GM15510 (cell line): ENCODE measurements around the gene ABCB6.

ENCODE experiments used
- POLR2A ChIP-seq: IDR thresholded peaks from 3 replicates; pipeline ENCODE4 v1.6.1; 2011; ENCODE audit warnings: borderline replicate concordance; ENCODE audit not compliant: insufficient read length; ENCODE audit errors: extremely low read depth

Gene ABCB6

GRCh38 chr2:219218732-219219701 is at the start of gene ABCB6:
ABCB6 (minus strand) TSS chr2:219218958; CDS start chr2:219218673, 285 bp downstream.
- peak; percentile 89 for TF ChIP-seq POLR2A

- TF ChIP-seq POLR2A: no peak
Observed at GRCh38 chr2:219268294-219268693, 49.5 kb upstream of the ABCB6 start.

- TF ChIP-seq POLR2A: no peak
Observed at GRCh38 chr2:219266886-219267285, 48.1 kb upstream of the ABCB6 start.

DNA sequence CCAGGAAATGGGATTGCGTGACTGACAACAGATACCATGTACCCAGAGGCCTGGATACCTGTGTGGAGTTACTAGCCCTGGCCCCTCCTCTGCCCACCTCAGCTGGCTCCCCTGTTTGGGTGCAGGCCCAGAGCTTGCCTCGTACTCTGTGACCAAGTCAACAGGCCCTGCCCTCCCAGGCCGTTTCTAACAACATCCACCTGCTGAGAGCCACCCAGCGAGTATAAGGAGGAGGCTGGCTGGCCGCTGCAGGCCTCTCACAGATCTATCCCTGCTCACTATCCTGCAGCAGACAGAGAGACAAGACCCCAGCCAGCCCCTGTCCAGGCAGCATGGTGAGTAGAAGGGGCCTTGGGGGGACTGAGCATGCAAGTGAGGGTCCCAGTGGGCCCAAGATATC is 47.5 kb upstream of the ABCB6 start:
- no peak for TF ChIP-seq POLR2A

- TF ChIP-seq POLR2A: no peak
Observed at GRCh38 chr2:219261024-219261855, 42.5 kb upstream of the ABCB6 start.

- TF ChIP-seq POLR2A: no peak
Observed at GRCh38 chr2:219254590-219255201, 35.9 kb upstream of the ABCB6 start.

DNA sequence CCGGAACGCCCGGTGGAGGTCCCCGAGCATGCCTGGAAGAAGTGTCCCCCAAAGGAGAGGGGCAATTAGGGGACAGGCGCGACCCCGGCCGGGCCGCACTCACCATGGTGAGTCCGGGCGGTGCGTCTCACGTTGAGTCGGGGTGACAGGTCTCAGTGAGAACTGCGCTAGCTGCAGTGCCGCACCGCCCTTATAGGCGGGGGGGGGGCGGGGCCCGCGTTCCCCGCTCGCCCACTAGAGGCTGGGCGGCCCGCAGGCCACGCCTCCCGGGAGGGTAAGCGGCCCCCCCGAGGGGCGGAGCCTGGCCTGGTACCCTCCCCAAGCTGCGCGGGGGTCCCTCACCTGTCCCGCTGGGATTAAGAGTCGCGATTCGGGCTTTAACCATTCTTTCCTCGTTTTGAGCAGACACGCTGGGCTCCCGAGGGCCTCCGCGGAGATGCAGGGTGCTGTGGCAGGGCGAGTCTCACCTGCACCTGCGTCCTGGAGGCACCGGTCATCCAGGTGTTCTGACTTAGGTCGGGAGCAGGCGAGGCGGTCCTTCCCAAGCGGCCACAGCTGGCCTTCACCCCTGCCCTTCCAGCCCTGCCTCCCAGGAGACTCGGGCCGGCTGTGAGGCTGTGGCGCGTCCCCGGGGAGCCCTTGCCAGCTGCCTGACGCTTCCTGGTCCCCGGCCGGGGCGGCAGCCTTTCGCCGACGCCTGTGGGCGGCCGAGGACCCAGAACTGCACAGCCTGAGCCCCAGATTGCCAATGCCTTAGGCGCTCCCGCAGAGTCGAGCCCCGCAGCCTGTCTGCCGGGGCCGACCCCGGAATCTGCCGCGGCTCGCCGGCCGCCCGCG is 35.2 kb upstream of the ABCB6 start, which contains the start of gene TUBA4A:
TUBA4A (minus strand) TSS at position 166 of the 837 bp plus-strand sequence; CDS start at position 106, 60 bp downstream.
- peak; percentile 99 for TF ChIP-seq POLR2A

DNA sequence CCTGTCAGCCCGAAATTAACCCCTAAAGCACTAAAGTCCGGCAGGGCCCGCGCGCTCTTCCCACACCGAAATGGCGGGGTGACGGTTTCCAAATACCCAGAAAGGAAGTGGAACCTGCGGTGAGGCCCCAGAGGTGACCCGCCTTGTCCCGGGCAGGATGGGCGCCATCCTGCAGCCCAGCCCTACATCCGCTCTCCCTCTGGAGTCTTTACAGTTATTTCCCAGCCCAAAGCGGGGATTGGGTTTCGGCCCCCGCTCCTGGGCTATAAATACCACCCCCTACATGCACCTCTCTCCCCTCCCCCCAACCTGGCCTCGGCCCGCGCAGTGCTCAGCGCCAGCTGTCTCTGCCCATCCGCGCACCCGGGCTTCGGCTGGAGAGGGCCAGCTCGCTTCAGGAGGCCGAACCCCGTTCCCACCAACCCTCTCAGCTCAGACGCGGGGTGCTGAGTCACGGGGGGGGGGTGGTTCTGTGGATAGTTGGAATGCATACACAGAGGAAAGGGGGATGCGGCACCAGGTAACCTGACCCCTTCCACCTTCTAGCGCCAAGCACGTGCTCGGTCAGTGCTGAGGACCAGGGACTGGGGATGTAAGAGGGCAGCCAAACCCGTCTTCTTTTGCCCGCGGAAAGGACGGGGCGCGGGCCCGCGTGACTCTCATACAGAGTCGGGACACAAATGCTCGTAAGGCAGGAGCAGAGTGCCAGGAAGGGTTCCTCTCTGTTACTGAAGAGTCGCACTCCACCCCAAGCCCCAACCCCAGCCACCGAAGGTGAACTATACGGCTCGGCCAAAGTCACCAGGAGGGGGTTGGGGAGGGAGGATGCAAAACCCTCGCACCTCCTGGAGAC is 34.4 kb upstream of the ABCB6 start, which contains the start of gene TUBA4B:
TUBA4B (plus strand) TSS at position 344 of the 853 bp plus-strand sequence; CDS start at position 509, 165 bp downstream.
- peak; percentile 25 for TF ChIP-seq POLR2A

DNA sequence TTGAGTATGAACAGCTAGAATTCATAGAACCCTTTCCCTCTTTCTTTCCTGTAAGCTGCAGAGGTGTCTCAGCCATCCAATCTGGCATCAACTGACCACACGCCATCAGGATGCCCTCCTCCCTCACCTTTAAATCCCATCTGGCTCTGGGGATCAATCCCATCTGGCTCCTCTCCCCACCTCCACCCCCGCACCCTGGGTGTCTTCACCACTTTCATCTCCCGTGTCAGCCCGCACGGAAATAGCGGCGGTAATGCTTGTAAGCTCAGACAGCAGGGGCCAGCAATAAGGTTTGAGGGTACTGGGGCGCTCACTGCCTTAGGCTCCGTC is 33.8 kb upstream of the ABCB6 start:
- TF ChIP-seq POLR2A: no peak

DNA sequence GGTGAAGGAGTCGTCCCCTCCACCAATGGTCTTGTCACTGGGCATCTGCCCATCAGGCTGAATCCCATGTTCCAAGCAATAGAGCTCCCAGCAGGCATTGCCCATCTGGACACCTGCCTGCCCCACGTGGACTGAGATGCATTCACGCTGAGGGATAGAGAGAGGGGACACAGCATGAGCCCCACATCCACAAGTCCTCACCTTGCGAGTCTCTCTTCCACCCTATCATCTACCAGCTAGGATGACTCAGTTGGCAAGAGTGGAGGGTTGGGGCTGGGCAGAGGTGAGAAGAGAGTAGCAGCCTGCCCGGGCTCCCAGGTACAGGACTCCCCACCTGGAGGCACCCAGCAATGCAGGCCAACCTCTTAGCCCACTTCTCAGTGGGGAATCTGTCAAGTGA is 33.3 kb upstream of the ABCB6 start:
- no peak for TF ChIP-seq POLR2A

GRCh38 chr2:219251656-219252055 is 32.9 kb upstream of the ABCB6 start:
- no peak for TF ChIP-seq POLR2A

DNA sequence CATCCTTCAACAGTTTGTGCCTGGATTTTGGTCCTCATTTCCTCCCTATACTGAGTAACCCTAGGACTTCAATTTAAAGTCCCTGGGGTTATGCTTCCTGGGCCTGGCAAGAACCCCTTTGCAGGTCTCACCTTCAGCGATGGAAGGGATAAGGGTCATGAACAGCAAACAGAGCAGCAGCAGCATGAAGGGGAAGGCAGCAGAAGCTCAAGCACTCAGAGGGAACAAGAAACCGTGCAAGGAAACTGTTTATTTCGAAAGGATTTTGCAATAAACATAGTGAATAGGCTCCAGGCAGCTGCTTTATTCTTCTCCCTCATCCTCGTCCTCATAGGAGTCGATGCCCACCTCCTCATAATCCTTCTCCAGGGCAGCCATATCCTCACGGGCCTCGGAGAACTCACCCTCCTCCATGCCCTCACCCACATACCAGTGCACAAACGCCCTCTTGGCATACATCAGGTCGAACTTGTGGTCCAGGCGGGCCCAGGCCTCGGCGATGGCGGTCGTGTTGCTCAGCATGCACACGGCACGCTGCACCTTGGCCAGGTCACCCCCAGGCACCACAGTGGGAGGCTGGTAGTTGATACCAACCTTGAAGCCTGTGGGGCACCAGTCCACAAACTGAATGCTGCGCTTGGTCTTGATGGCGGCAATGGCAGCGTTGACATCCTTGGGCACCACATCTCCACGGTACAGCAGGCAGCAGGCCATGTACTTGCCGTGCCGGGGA is 31.5 kb upstream of the ABCB6 start:
- TF ChIP-seq POLR2A: no peak
